B cell (primary cell): ENCODE measurements around the gene DUSP9. TPM values are rescaled to one million over a fixed set of nuclear protein-coding genes. Genes with fewer than 3 reads are reported as not detected.

Experiments used
- ATAC-seq: fragments of 200-7000 bp; cut with Tn5 transposase; one replicate; pipeline ENCODE4 v1.10.0; 2021; ENCODE audit warnings: low read depth, mild to moderate bottlenecking, moderate number of reproducible peaks, moderate library complexity
- CTCF ChIA-PET: fragments of 350-600 bp; sonication (Branson Sonifier 250); formaldehyde crosslinking; loops from one replicate; lab custom pipeline; 2021; ENCODE audit warnings: antibody characterized with exemption, inconsistent platforms; lab: Charles Lee
- POLR2A ChIA-PET: fragments of 350-600 bp; sonication (Branson Sonifier 250); formaldehyde crosslinking; loops from one replicate; lab custom pipeline; 2021; ENCODE audit warnings: antibody characterized with exemption; lab: Charles Lee
- DNase-seq: peaks from one replicate; pipeline ENCODE4 v3.0.0; 2013
- H2AFZ ChIP-seq: 2 replicates; pipeline ENCODE4 v1.6.1; 2012; ENCODE audit warnings: mild to moderate bottlenecking, low read depth, low read length; ENCODE audit not compliant: insufficient read depth, poor library complexity, severe bottlenecking
- H3K27ac ChIP-seq, 2 donors: 1 replicate in 1 of 2; 2 replicates in 1 of 2; pipeline ENCODE4 v1.5.1; 2012 to 2013; ENCODE audit warnings: low read length in 2 of 2, mild to moderate bottlenecking in 2 of 2, moderate library complexity in 1 of 2
- H3K27me3 ChIP-seq, 4 experiments: fragments of 200-600 bp in 1 of 4; sonication (generic) in 1 of 4; replicated peaks in 1 of 4; 1 replicate in 2 of 4; 2 replicates in 2 of 4; pipeline versions ENCODE4 v1.6.1 to v1.7.0; 2013 to 2016; ENCODE audit warnings: low read length in 3 of 4, mild to moderate bottlenecking in 2 of 4, mixed read lengths in 1 of 4, moderate library complexity in 1 of 4; ENCODE audit not compliant: insufficient read depth in 4 of 4, control insufficient read depth in 3 of 4; ENCODE audit errors: control extremely low read depth in 1 of 4
- H3K36me3 ChIP-seq, 2 experiments: replicated peaks in 1 of 2; 1 replicate in 1 of 2; 2 replicates in 1 of 2; pipeline versions ENCODE4 v1.6.1 to v1.7.1; 2013; ENCODE audit warnings: low read length in 1 of 2; ENCODE audit not compliant: insufficient read depth in 2 of 2, control insufficient read depth in 1 of 2; ENCODE audit errors: control extremely low read depth in 1 of 2, extremely low read depth in 1 of 2
- H3K4me1 ChIP-seq, 2 donors: fragments of 200-600 bp in 1 of 2; sonication (generic) in 1 of 2; 1 replicate in 1 of 2; 2 replicates in 1 of 2; pipeline versions ENCODE4 v1.5.1 to v1.6.1; 2013 to 2017; ENCODE audit warnings: low read length in 2 of 2; ENCODE audit not compliant: control insufficient read depth in 2 of 2, insufficient read depth in 2 of 2
- H3K4me2 ChIP-seq: replicated peaks from 2 replicates; pipeline ENCODE3; 2012; ENCODE audit warnings: mild to moderate bottlenecking, low read depth, low read length; ENCODE audit not compliant: poor library complexity, severe bottlenecking
- H3K4me3 ChIP-seq, 5 experiments: fragments of 200-600 bp in 1 of 5; sonication (generic) in 1 of 5; 1 replicate in 3 of 5; 2 replicates in 2 of 5; pipeline versions ENCODE4 v1.5.1 to v1.7.0; 2011 to 2016; ENCODE audit warnings: low read length in 4 of 5, mild to moderate bottlenecking in 4 of 5, low read depth in 2 of 5, control low read depth in 1 of 5, moderate library complexity in 1 of 5; ENCODE audit not compliant: insufficient read depth in 1 of 5; ENCODE audit errors: control extremely low read depth in 1 of 5, extremely low read depth in 1 of 5
- H3K79me2 ChIP-seq: fragments of 200-600 bp; sonication (generic); one replicate; pipeline ENCODE4 v1.6.0; 2016; ENCODE audit warnings: low read length; ENCODE audit not compliant: control insufficient read depth, insufficient read depth
- H3K9ac ChIP-seq: fragments of 200-600 bp; sonication (generic); 2 replicates; pipeline ENCODE4 v1.6.1; 2017; ENCODE audit warnings: mild to moderate bottlenecking, low read length, moderate library complexity
- H3K9me3 ChIP-seq, 3 donors: one replicate each; pipeline versions ENCODE4 v1.6.1 to v1.7.1; 2013; ENCODE audit warnings: low read length in 2 of 3; ENCODE audit not compliant: control insufficient read depth in 2 of 3, insufficient read depth in 1 of 3; ENCODE audit errors: control extremely low read depth in 1 of 3
- H4K20me1 ChIP-seq: 2 replicates; pipeline ENCODE4 v1.6.0; 2012; ENCODE audit warnings: mild to moderate bottlenecking, low read length; ENCODE audit not compliant: insufficient read depth, control insufficient read depth, poor library complexity, severe bottlenecking
- H3K27ac Mint-ChIP-seq: one replicate; pipeline ENCODE4 v1.8.0; 2021; ENCODE audit warnings: mixed read lengths
- H3K27me3 Mint-ChIP-seq: one replicate; pipeline ENCODE4 v1.8.0; 2021; ENCODE audit warnings: mixed read lengths
- H3K4me1 Mint-ChIP-seq: one replicate; pipeline ENCODE4 v1.8.0; 2021; ENCODE audit warnings: mixed read lengths
- H3K4me3 Mint-ChIP-seq: one replicate; pipeline ENCODE4 v1.8.0; 2021; ENCODE audit warnings: mixed read lengths
- H3K9me3 Mint-ChIP-seq: one replicate; pipeline ENCODE4 v1.8.0; 2022; ENCODE audit warnings: mixed read lengths; ENCODE audit not compliant: insufficient read depth
- CTCF ChIP-seq: fragments of 200-600 bp; IDR thresholded peaks from one replicate; pipeline ENCODE4 v1.8.0; 2022; ENCODE audit warnings: antibody characterized with exemption, mild to moderate bottlenecking
- EZH2 ChIP-seq: IDR thresholded peaks from 2 replicates; pipeline ENCODE4 v1.6.1; 2012; ENCODE audit warnings: borderline replicate concordance, low read depth, mild to moderate bottlenecking, moderate library complexity, low read length; ENCODE audit not compliant: insufficient read depth, poor library complexity, severe bottlenecking
- WGBS: methylation state at CpG from one replicate; pipeline ENCODE4 v1.1.5; 2013; ENCODE audit warnings: missing lambda C conversion rate; ENCODE audit not compliant: insufficient coverage; 5-methylcytosine and 5-hydroxymethylcytosine counted together
- intact Hi-C: fragments of 100-400 bp; cut with micrococcal nuclease; formaldehyde crosslinking; loops from one replicate; pipeline ENCODE4 v1.10.0; 2022
- polyA plus RNA-seq: library from polyadenylated mRNA; depleted of rRNA; stranded (reverse); fragments of >200 nt; gene quantifications from 2 replicates; pipeline ENCODE4 v1.2.3, GENCODE V29; 2012
- total RNA-seq, 2 donors: library from RNA; stranded (reverse); fragments of 120-200 nt in 1 of 2; gene quantifications; 1 replicate in 1 of 2; 2 replicates in 1 of 2; pipeline versions ENCODE4 v1.2.3 to v1.2.4, GENCODE V29; 2013 to 2022

The DUSP9 gene
- total and polyA plus RNA-seq, 2 donors (not counting 1 experiment from before 2014, with no cell fraction given): not detected

GRCh38 chrX:153651540-153652079 is 4.6 kb downstream of the DUSP9 start:
- Histone ChIP-seq H3K27me3 (peaks cover 0 to 19% (median 5%) of the 10 kb centered on the region in 4 experiments), H3K27ac (no peak overlapping the region), H4K20me1 (no peaks in the 10 kb centered on the region), H3K36me3 (no peaks in the 10 kb centered on the region), H3K9me3 (no peaks in the 10 kb centered on the region), H3K79me2 (no peaks in the 10 kb centered on the region), H3K4me3 (no peak overlapping the region), H3K9ac (no peak overlapping the region), H3K4me1 (peaks cover 4 to 7% of the 10 kb centered on the region in 2 donors), H2AFZ (no peak overlapping the region), H3K4me2 (no peak overlapping the region)
- POLR2A ChIA-PET: no interaction called here
- peak; percentile 37 for ATAC-seq
- CTCF ChIA-PET: interaction anchor here (2.3 to 6.3 kb wide), 3 partner anchors 16 to 112 kb away, joined by 7 to 25 read pairs (median 9); no protein-coding TSS in a partner anchor
- Mint-ChIP-seq H3K9me3 (no peaks in the 10 kb centered on the region), H3K27me3 (peaks cover 3% of the 10 kb centered on the region), H3K4me1 (no peaks in the 10 kb centered on the region), H3K4me3 (no peak overlapping the region), H3K27ac (no peak overlapping the region)
- WGBS: 100% methylated on average over 1 of the region's 9 CpGs
- DNase-seq: no peak
- TF ChIP-seq EZH2 (no peak), CTCF (peak; percentile 32)
- intact Hi-C loops: no loop called here

GRCh38 chrX:153653556-153653955 is 6.6 kb downstream of the DUSP9 start:
- no peaks in the 10 kb centered on the region for H4K20me1 ChIP-seq
- DNase-seq (no peak), ATAC-seq (no peak)
- H3K27ac Mint-ChIP-seq: no peak overlapping the region
- WGBS: no CpG with 5 or more reads among the region's 2 CpGs
- no peak for TF ChIP-seq CTCF
- no peak for TF ChIP-seq EZH2
- no peaks in the 10 kb centered on the region for H3K9me3 ChIP-seq
- no peaks in the 10 kb centered on the region for H3K4me1 Mint-ChIP-seq
- H3K9me3 Mint-ChIP-seq: no peaks in the 10 kb centered on the region
- no peak overlapping the region for H3K27ac ChIP-seq
- no peaks in the 10 kb centered on the region for H3K4me1 ChIP-seq
- no peak overlapping the region for H3K9ac ChIP-seq
- H3K36me3 ChIP-seq: no peaks in the 10 kb centered on the region
- H2AFZ ChIP-seq: no peak overlapping the region
- CTCF ChIA-PET: interaction anchor here (1.1 to 1.2 kb wide), 2 partner anchors 9 to 114 kb away, joined by 3 to 5 read pairs; no protein-coding TSS in a partner anchor
- H3K4me3 Mint-ChIP-seq: no peak overlapping the region
- POLR2A ChIA-PET: no interaction called here
- H3K79me2 ChIP-seq: no peaks in the 10 kb centered on the region
- no peak overlapping the region for H3K4me2 ChIP-seq
- H3K27me3 Mint-ChIP-seq: peaks cover 8% of the 10 kb centered on the region
- peaks cover 0 to 7% (median 1%) of the 10 kb centered on the region in 4 experiments for H3K27me3 ChIP-seq
- H3K4me3 ChIP-seq: no peak overlapping the region
- intact Hi-C loops: no loop called here
